GM12878 (cell line): ENCODE data around the gene ADGRG4. TPM values are rescaled to one million over a fixed set of nuclear protein-coding genes. Genes with fewer than 3 reads are reported as not detected.
"Not testable (repeated sequence)": the region's sequence is repeated elsewhere in the genome, so short reads cannot be mapped to it uniquely, and the experiment has no call there.

Experiments used
- ATAC-seq: fragments of 200-7000 bp; cut with Tn5 transposase; 3 replicates; pipeline ENCODE4 v1.9.1; 2020; ENCODE audit warnings: mild to moderate bottlenecking, moderate library complexity
- BruUV-seq: library from RNA; stranded (reverse); fragments of 400-500 nt; replicated peaks from 2 replicates; lab custom pipeline; 2021; lab: Mats Ljungman, UMichigan
- CTCF ChIA-PET: fragments of 300-600 bp; sonication (Branson Sonifier 250); formaldehyde crosslinking; extraction: SDS; loops from one replicate; lab custom pipeline; 2021; ENCODE audit warnings: inconsistent platforms; lab: Yijun Ruan, JAX
- POLR2A ChIA-PET: fragments of 350-600 bp; formaldehyde crosslinking; extraction: SDS; loops from one replicate; lab custom pipeline; 2021; ENCODE audit warnings: inconsistent platforms; lab: Charles Lee
- RAD21 ChIA-PET: fragments of 300-600 bp; sonication (Branson Sonifier 250); formaldehyde crosslinking; loops from one replicate; lab custom pipeline; 2023; ENCODE audit warnings: antibody characterized with exemption; ENCODE audit not compliant: unreplicated experiment; lab: Charles Lee
- SMC1A ChIA-PET: fragments of 300-600 bp; sonication (Branson Sonifier 250); formaldehyde crosslinking; loops from one replicate; lab custom pipeline; 2023; ENCODE audit not compliant: unreplicated experiment, uncharacterized antibody; lab: Charles Lee
- DNase-seq: peaks from one replicate; pipeline ENCODE4 v3.0.0-alpha.2; 2011; ENCODE audit warnings: low read depth, low spot score
- FAIRE-seq: peaks from 3 replicates; lab custom pipeline; 2011; peaks lifted over from hg19 to GRCh38; lab: Jason Lieb, UNC
- H2AFZ ChIP-seq: 2 replicates; pipeline ENCODE4 v1.6.0; 2011; ENCODE audit warnings: low read depth, low read length, control low read depth; ENCODE audit not compliant: control insufficient read depth
- H3K27ac ChIP-seq: 2 replicates; pipeline ENCODE4 v1.5.1; 2011; ENCODE audit warnings: control low read depth; ENCODE audit not compliant: control insufficient read depth, insufficient read depth
- H3K27me3 ChIP-seq, 2 experiments: replicated peaks in 1 of 2; 2 replicates each; pipeline versions ENCODE4 v1.6.0 to v1.6.1; 2011; ENCODE audit warnings: low read length in 1 of 2; ENCODE audit not compliant: control insufficient read depth in 2 of 2, insufficient read depth in 2 of 2
- H3K36me3 ChIP-seq, 2 experiments: 2 replicates each; pipeline ENCODE4 v1.5.1; 2011; ENCODE audit warnings: low read length in 1 of 2; ENCODE audit not compliant: control insufficient read depth in 2 of 2, insufficient read depth in 2 of 2
- H3K4me1 ChIP-seq: 2 replicates; pipeline ENCODE4 v1.6.1; 2011; ENCODE audit warnings: mild to moderate bottlenecking, low read length, moderate library complexity, mixed read lengths; ENCODE audit not compliant: control insufficient read depth, insufficient read depth
- H3K4me2 ChIP-seq: 2 replicates; pipeline ENCODE4 v1.6.0; 2011; ENCODE audit warnings: control low read depth; ENCODE audit not compliant: control insufficient read depth, insufficient read depth
- H3K4me3 ChIP-seq: fragments of 200-600 bp; sonication (generic); 2 replicates; pipeline ENCODE4 v1.5.1; 2016
- H3K79me2 ChIP-seq: 2 replicates; pipeline ENCODE4 v1.6.0; 2011; ENCODE audit warnings: low read length; ENCODE audit not compliant: control insufficient read depth, insufficient read depth
- H3K9ac ChIP-seq: 2 replicates; pipeline ENCODE4 v1.8.0; 2011; ENCODE audit warnings: low read length, control low read depth, mixed read lengths; ENCODE audit not compliant: control insufficient read depth, insufficient read depth
- H3K9me3 ChIP-seq: replicated peaks from 3 replicates; pipeline ENCODE4 v1.5.1; 2011; ENCODE audit warnings: mild to moderate bottlenecking, low read length; ENCODE audit not compliant: control insufficient read depth, insufficient read depth
- H4K20me1 ChIP-seq: 2 replicates; pipeline ENCODE4 v1.6.0; 2011; ENCODE audit not compliant: control insufficient read depth, insufficient read depth
- MTA2 ChIP-seq: fragments of 450-650 bp; IDR thresholded peaks from 2 replicates; pipeline ENCODE4 v1.6.1; 2016; ENCODE audit warnings: low read depth, mild to moderate bottlenecking, moderate library complexity
- NRF1 ChIP-seq: conservative IDR thresholded peaks from 2 replicates; pipeline ENCODE4 v1.6.1; 2011; ENCODE audit warnings: mild to moderate bottlenecking, low read depth, low read length, improper control_type of control experiment
- POU2F2 ChIP-seq: IDR thresholded peaks from 3 replicates; pipeline ENCODE4 v1.6.1; 2011; ENCODE audit warnings: low read depth, mild to moderate bottlenecking, low read length, borderline replicate concordance
- RELB ChIP-seq: fragments of 450-650 bp; IDR thresholded peaks from 2 replicates; pipeline ENCODE4 v1.6.1; 2017; ENCODE audit warnings: low read depth, mild to moderate bottlenecking, moderate library complexity
- STAT3 ChIP-seq: IDR thresholded peaks from 2 replicates; pipeline ENCODE4 v1.6.1; 2011; ENCODE audit warnings: low read depth, low read length, improper control_type of control experiment
- YY1 ChIP-seq: IDR thresholded peaks from 2 replicates; pipeline ENCODE4 v1.6.1; 2011; ENCODE audit warnings: low read depth, mild to moderate bottlenecking, low read length
- WGBS: methylation state at CpG from one replicate; pipeline ENCODE4 v1.1.6; 2016; ENCODE audit warnings: low lambda C conversion rate; ENCODE audit not compliant: insufficient replicate concordance, insufficient coverage; ENCODE audit errors: missing lambda C conversion rate; 5-methylcytosine and 5-hydroxymethylcytosine counted together
- in situ Hi-C: fragments of 300-500 bp; cut with MboI; formaldehyde crosslinking; loops from 9 replicates; pipeline ENCODE4 v1.14.3; 2018; ENCODE audit warnings: mixed read lengths
- intact Hi-C: fragments of 100-400 bp; cut with micrococcal nuclease; formaldehyde crosslinking; loops from one replicate; pipeline ENCODE4 v1.14.2; 2022; ENCODE audit not compliant: unreplicated experiment
- polyA plus RNA-seq, 11 experiments: library from polyadenylated mRNA; depleted of rRNA in 4 of 11; unstranded in 6 of 11; stranded (reverse) in 5 of 11; fragments of >200 nt; fragmentation: Nextera tagmentation in 4 of 11; fragmentation: Illumina TruSeq in 1 of 11; extraction: Ambion mirVana in 4 of 11; extraction: Trizol in 1 of 11; gene quantifications; 1 replicate in 1 of 11; 2 replicates in 10 of 11; pipeline versions ENCODE4 v1.2.1 to v1.2.3, GENCODE V29; 2011 to 2016; ENCODE audit warnings: inconsistent platforms in 2 of 11, missing spikeins in 2 of 11, low read depth in 1 of 11
- total RNA-seq, 4 experiments: library from RNA; depleted of rRNA in 3 of 4; stranded (reverse); fragments of >200 nt in 3 of 4; fragmentation: Illumina TruSeq in 1 of 4; extraction: Trizol in 1 of 4; gene quantifications; 2 replicates each; pipeline versions ENCODE4 v1.2.1 to v1.2.3, GENCODE V29; 2013 to 2021

ADGRG4 gene
- total and polyA plus RNA-seq, 10 of the 15 experiments (the other 5 are each of a cell fraction or from before 2014, with no cell fraction given) = not detected

GRCh38 chrX:136272325-136272724 lies 28.4 kb upstream of the ADGRG4 start (continued):
- no peak for TF ChIP-seq STAT3
- no peak for TF ChIP-seq YY1

GRCh38 chrX:136273986-136274385 lies 26.8 kb upstream of the ADGRG4 start:
- TF ChIP-seq RELB = no peak
- no peak for FAIRE-seq
- no peaks in the 10 kb centered on the region; the same call in 1 of the 2 replicates for H3K4me1 ChIP-seq
- H3K9ac ChIP-seq = no peak overlapping the region
- no peak for ATAC-seq
- CTCF ChIA-PET = interaction anchor here (3.5 kb wide), 1 partner anchor 246 kb away, joined by 17 read pairs; no protein-coding TSS in a partner anchor
- SMC1A ChIA-PET = no interaction called here
- no peaks in the 10 kb centered on the region for H4K20me1 ChIP-seq
- POLR2A ChIA-PET = no interaction called here
- no peak overlapping the region for H2AFZ ChIP-seq
- intact Hi-C loops (loop anchor here (10.0 kb wide), 1 partner anchor 301 kb away; no protein-coding TSS in a partner anchor), in situ Hi-C loops (no loop called here)
- RAD21 ChIA-PET = no interaction called here
- H3K4me3 ChIP-seq = no peak overlapping the region
- BruUV-seq = no TSS peak
- WGBS = 50% methylated on average over 1 of the region's 1 CpG
- no peaks in the 10 kb centered on the region for H3K27me3 ChIP-seq
- H3K27ac ChIP-seq = no peak overlapping the region
- H3K79me2 ChIP-seq = no peaks in the 10 kb centered on the region
- DNase-seq = no peak
- no peak overlapping the region for H3K4me2 ChIP-seq
- H3K9me3 ChIP-seq = no peaks in the 10 kb centered on the region
- H3K36me3 ChIP-seq = no peaks in the 10 kb centered on the region

- ChIA-PET POLR2A (no interaction called here), RAD21 (no interaction called here), SMC1A (no interaction called here), CTCF (interaction anchor here (1.2 to 1.6 kb wide), 2 partner anchors 66 to 247 kb away, joined by 3 read pairs; no protein-coding TSS in a partner anchor)
- Histone ChIP-seq H3K27me3 (no peaks in the 10 kb centered on the region), H3K9ac (no peak overlapping the region), H4K20me1 (no peaks in the 10 kb centered on the region), H3K4me1 (no peaks in the 10 kb centered on the region; the same call in 1 of the 2 replicates), H3K9me3 (no peaks in the 10 kb centered on the region), H3K79me2 (no peaks in the 10 kb centered on the region), H3K36me3 (no peaks in the 10 kb centered on the region), H3K27ac (no peak overlapping the region), H2AFZ (no peak overlapping the region), H3K4me3 (no peak overlapping the region), H3K4me2 (no peak overlapping the region)
- DNase-seq (no peak), FAIRE-seq (no peak), ATAC-seq (no peak)
- intact Hi-C loops = loop anchor here (5.0 to 10.0 kb wide), 2 partner anchors 299 to 417 kb away; no protein-coding TSS in a partner anchor
- 18% methylated on average over 4 of the region's 4 CpGs for WGBS
- no TSS peak for BruUV-seq
- in situ Hi-C loops = no loop called here
- TF ChIP-seq MTA2 (no peak), POU2F2 (no peak), NRF1 (no peak)
These were observed 25.2 kb upstream of the ADGRG4 start for GRCh38 chrX:136275553-136275952.

GRCh38 chrX:136286375-136286774 lies 14.4 kb upstream of the ADGRG4 start:
- H4K20me1 ChIP-seq, intact Hi-C loops, in situ Hi-C loops, H3K4me1 ChIP-seq, H3K79me2 ChIP-seq, H3K9ac ChIP-seq, H3K27me3 ChIP-seq, H3K36me3 ChIP-seq, RAD21 ChIA-PET, H3K9me3 ChIP-seq, H2AFZ ChIP-seq, H3K4me2 ChIP-seq, BruUV-seq, DNase-seq, POLR2A ChIA-PET, SMC1A ChIA-PET, H3K4me3 ChIP-seq, H3K27ac ChIP-seq, CTCF ChIA-PET, ATAC-seq, FAIRE-seq: not testable (repeated sequence)
- 34% methylated on average over 5 of the region's 5 CpGs for WGBS
